Effector memory CD4-positive, alpha-beta T cell (primary cell): Measurements from ENCODE around the gene PPID.
A peak's percentile ranks its signal among the peaks of the same experiment; 100 is the strongest.
"Not testable (repeated sequence)": the region's sequence is repeated elsewhere in the genome, so short reads cannot be mapped to it uniquely, and the experiment has no call there.

Source experiments
- DNase-seq, 3 donors: peaks; one replicate each; pipeline ENCODE4 v3.0.0-alpha.2; 2020
- H3K27ac ChIP-seq: 2 replicates; pipeline ENCODE4 v1.7.0; 2013; ENCODE audit warnings: mild to moderate bottlenecking, low read length, moderate library complexity; ENCODE audit not compliant: insufficient read depth, poor library complexity, severe bottlenecking
- H3K27me3 ChIP-seq: replicated peaks from 2 replicates; pipeline ENCODE4 v1.7.0; 2013; ENCODE audit warnings: mild to moderate bottlenecking, low read length; ENCODE audit not compliant: insufficient read depth, control insufficient read depth, poor library complexity, severe bottlenecking
- H3K36me3 ChIP-seq: 2 replicates; pipeline ENCODE4 v1.7.0; 2013; ENCODE audit warnings: mild to moderate bottlenecking, low read length, moderate library complexity; ENCODE audit not compliant: control insufficient read depth, insufficient read depth
- H3K4me1 ChIP-seq: 2 replicates; pipeline ENCODE4 v1.7.0; 2013; ENCODE audit warnings: low read length, mild to moderate bottlenecking; ENCODE audit not compliant: control insufficient read depth, insufficient read depth, poor library complexity, severe bottlenecking
- H3K4me3 ChIP-seq: 2 replicates; pipeline ENCODE4 v1.7.0; 2013; ENCODE audit warnings: low read length, low read depth, mild to moderate bottlenecking; ENCODE audit not compliant: insufficient read depth, poor library complexity, severe bottlenecking
- H3K9me3 ChIP-seq: 2 replicates; pipeline ENCODE4 v1.7.0; 2013; ENCODE audit warnings: mild to moderate bottlenecking, low read length, moderate library complexity; ENCODE audit not compliant: control insufficient read depth

PPID gene

GRCh38 chr4:158671665-158671914 lies 51.6 kb downstream of the PPID start, which contains the start of gene C4orf46:
Gene C4orf46 (minus strand): TSS chr4:158671887. CDS start chr4:158671801, 86 bp downstream.
- H3K4me1 ChIP-seq, result peaks cover 6% of the 10 kb centered on the region
- DNase-seq, result no peak
- H3K27ac ChIP-seq, result peak within 1 kb of the TSS; percentile 90
- no peaks in the 10 kb centered on the region for H3K9me3 ChIP-seq
- H3K36me3 ChIP-seq, result no peaks in the 10 kb centered on the region
- H3K4me3 ChIP-seq, result peak within 1 kb of the TSS; percentile 98
- H3K27me3 ChIP-seq, result no peaks in the 10 kb centered on the region

GRCh38 chr4:158670975-158671664 lies 52.1 kb downstream of the PPID start:
- H3K36me3 ChIP-seq, result no peaks in the 10 kb centered on the region
- DNase-seq, result peak; percentile 36 to 39 (median 36)
- peak overlapping the region; percentile 90 for H3K27ac ChIP-seq
- H3K4me3 ChIP-seq, result peak overlapping the region; percentile 98
- peaks cover 6% of the 10 kb centered on the region for H3K4me1 ChIP-seq
- no peaks in the 10 kb centered on the region for H3K9me3 ChIP-seq
- no peaks in the 10 kb centered on the region for H3K27me3 ChIP-seq

GRCh38 chr4:158669310-158669709 lies 53.9 kb downstream of the PPID start:
- Histone ChIP-seq H3K4me3 (no peak overlapping the region), H3K9me3 (no peaks in the 10 kb centered on the region), H3K27me3 (no peaks in the 10 kb centered on the region), H3K36me3 (no peaks in the 10 kb centered on the region), H3K4me1 (peaks cover 6% of the 10 kb centered on the region), H3K27ac (no peak overlapping the region)
- DNase-seq, result no peak

GRCh38 chr4:158667651-158668198 lies 55.5 kb downstream of the PPID start:
- Histone ChIP-seq H3K4me3 (no peak overlapping the region), H3K4me1 (peaks cover 6% of the 10 kb centered on the region), H3K27me3 (no peaks in the 10 kb centered on the region), H3K27ac (no peak overlapping the region), H3K36me3 (no peaks in the 10 kb centered on the region), H3K9me3 (no peaks in the 10 kb centered on the region)
- DNase-seq, result peak in 1 of 3 donors; percentile 6

- peaks cover 6% of the 10 kb centered on the region for H3K4me1 ChIP-seq
- H3K36me3 ChIP-seq, result no peaks in the 10 kb centered on the region
- no peak overlapping the region for H3K27ac ChIP-seq
- no peaks in the 10 kb centered on the region for H3K9me3 ChIP-seq
- H3K4me3 ChIP-seq, result no peak overlapping the region
- DNase-seq, result no peak
- no peaks in the 10 kb centered on the region for H3K27me3 ChIP-seq
These were observed 56.3 kb downstream of the PPID start for GRCh38 chr4:158666892-158667291.

- no peak for DNase-seq
- no peaks in the 10 kb centered on the region for H3K27me3 ChIP-seq
- H3K27ac ChIP-seq, result no peak overlapping the region
- no peaks in the 10 kb centered on the region for H3K4me1 ChIP-seq
- H3K9me3 ChIP-seq, result no peaks in the 10 kb centered on the region
- no peaks in the 10 kb centered on the region for H3K36me3 ChIP-seq
- no peak overlapping the region for H3K4me3 ChIP-seq
These were observed 58.4 kb downstream of the PPID start for GRCh38 chr4:158664806-158665205.

GRCh38 chr4:158663707-158664625 lies 59.2 kb downstream of the PPID start:
- not testable (repeated sequence) for DNase-seq, H3K9me3 ChIP-seq, H3K27me3 ChIP-seq, H3K4me1 ChIP-seq, H3K27ac ChIP-seq, H3K36me3 ChIP-seq, H3K4me3 ChIP-seq

- H3K27me3 ChIP-seq, DNase-seq, H3K27ac ChIP-seq, H3K4me1 ChIP-seq, H3K36me3 ChIP-seq, H3K4me3 ChIP-seq, H3K9me3 ChIP-seq: not testable (repeated sequence)
These were observed 59.9 kb downstream of the PPID start for GRCh38 chr4:158663255-158663654.
